Muscle layer of colon (tissue), 2 donors: ENCODE results near the gene DDIAS.

Source experiments
- H3K27ac ChIP-seq: one replicate; pipeline ENCODE4 v1.7.0; 2013; ENCODE audit warnings: low read depth, mild to moderate bottlenecking, low read length, moderate library complexity
- H3K27me3 ChIP-seq, 2 donors: one replicate each; pipeline ENCODE4 v1.7.0; 2013; ENCODE audit warnings: low read length in 2 of 2, mild to moderate bottlenecking in 2 of 2; ENCODE audit not compliant: insufficient read depth in 2 of 2, control insufficient read depth in 1 of 2
- H3K36me3 ChIP-seq: one replicate; pipeline ENCODE4 v1.7.0; 2013; ENCODE audit warnings: mild to moderate bottlenecking, low read length; ENCODE audit not compliant: insufficient read depth
- H3K4me1 ChIP-seq: one replicate; pipeline ENCODE4 v1.7.0; 2013; ENCODE audit warnings: mild to moderate bottlenecking, low read length; ENCODE audit not compliant: insufficient read depth
- H3K4me3 ChIP-seq, 2 donors: one replicate each; pipeline ENCODE4 v1.7.0; 2013; ENCODE audit warnings: low read length in 2 of 2, low read depth in 1 of 2, mild to moderate bottlenecking in 1 of 2, moderate library complexity in 1 of 2
- H3K9ac ChIP-seq: one replicate; pipeline ENCODE4 v1.7.0; 2013; ENCODE audit warnings: low read length
- H3K9me3 ChIP-seq: one replicate; pipeline ENCODE4 v1.7.0; 2013; ENCODE audit warnings: mild to moderate bottlenecking, low read length
- donor health status: abdominal sarcoma.
- donor health status: Adenocarcinoma of cecum.

Gene DDIAS

DNA sequence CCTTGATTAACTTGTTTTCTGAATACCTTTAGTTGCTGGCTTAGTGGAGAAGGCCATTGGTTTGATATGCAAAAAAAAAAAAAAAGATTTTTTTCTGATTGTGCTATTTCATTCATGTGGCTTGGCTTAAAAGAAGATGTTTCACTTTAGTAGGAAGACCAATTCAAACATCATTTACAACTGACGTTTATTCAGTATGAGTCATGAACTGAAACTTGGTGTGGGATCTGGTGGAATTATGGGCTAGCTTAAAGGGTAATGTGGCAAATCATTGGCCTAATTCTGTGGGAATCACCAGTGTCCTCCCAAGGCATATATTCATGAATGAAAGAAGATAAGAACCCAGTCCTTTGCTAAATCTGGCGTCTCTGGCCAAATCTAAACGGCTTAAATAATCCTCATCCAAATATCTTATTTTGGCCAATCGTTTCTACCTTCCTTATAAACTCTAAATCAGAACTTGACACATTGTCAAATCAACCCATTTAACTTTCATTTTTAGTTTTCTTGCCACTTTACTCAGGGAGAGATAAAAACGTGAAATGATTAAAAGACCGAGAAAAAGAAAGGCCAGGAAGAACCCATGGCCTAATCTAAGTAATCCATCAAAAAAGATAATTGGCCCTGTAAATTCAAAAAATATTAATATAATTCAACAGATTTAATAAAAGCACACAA, 77.0 kb downstream of the DDIAS start:
- peaks cover 7% of the 10 kb centered on the region for H3K4me1 ChIP-seq
- no peak overlapping the region for H3K9ac ChIP-seq
- no peaks in the 10 kb centered on the region for H3K9me3 ChIP-seq
- no peaks in the 10 kb centered on the region for H3K27me3 ChIP-seq
- H3K27ac ChIP-seq: no peak overlapping the region
- H3K4me3 ChIP-seq: no peak overlapping the region
- peaks cover 9% of the 10 kb centered on the region for H3K36me3 ChIP-seq

DNA sequence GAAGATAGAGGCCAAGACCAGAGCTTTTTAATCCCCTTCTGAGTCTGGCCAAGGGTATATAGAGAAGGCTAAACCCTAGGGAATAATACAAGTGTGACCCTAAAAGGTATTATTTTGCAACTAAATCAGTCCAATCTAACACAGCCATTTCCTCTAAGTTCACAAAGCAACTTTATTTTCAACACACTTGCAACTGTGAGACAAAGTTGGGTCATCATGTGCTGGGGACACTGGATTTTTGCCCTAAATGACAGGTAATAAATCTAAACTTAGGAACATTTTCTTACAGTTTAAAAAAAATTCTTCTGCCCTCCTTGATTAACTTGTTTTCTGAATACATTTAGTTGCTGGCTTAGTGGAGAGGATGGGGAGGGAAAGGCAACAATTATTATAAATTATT, 78.3 kb downstream of the DDIAS start:
- Histone ChIP-seq H3K27me3 (no peaks in the 10 kb centered on the region), H3K9me3 (no peaks in the 10 kb centered on the region), H3K36me3 (peaks cover 18% of the 10 kb centered on the region), H3K4me3 (no peak overlapping the region), H3K9ac (no peak overlapping the region), H3K4me1 (peaks cover 7% of the 10 kb centered on the region), H3K27ac (no peak overlapping the region)

DNA sequence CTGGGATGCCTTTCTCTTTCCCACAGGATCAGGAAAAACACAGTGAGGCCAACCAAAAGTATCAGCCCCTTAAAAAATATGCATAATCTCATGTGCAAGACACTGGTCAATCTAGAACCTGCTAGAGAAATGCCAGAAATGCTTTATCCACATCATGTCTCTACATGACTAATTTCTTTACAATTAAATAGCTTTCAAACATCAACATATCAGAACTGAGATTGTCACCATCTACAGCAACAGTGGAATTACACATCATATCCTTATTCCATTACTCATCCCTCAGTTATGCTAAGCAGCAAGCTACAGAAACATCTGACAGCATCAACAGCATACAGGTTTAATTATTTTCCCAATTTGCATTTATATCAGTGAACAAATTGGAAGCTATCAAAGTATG, 78.8 kb downstream of the DDIAS start:
- no peaks in the 10 kb centered on the region for H3K27me3 ChIP-seq
- H3K9me3 ChIP-seq: no peaks in the 10 kb centered on the region
- peaks cover 7% of the 10 kb centered on the region for H3K4me1 ChIP-seq
- no peak overlapping the region for H3K27ac ChIP-seq
- peaks cover 18% of the 10 kb centered on the region for H3K36me3 ChIP-seq
- no peak overlapping the region for H3K9ac ChIP-seq
- H3K4me3 ChIP-seq: no peak overlapping the region

DNA sequence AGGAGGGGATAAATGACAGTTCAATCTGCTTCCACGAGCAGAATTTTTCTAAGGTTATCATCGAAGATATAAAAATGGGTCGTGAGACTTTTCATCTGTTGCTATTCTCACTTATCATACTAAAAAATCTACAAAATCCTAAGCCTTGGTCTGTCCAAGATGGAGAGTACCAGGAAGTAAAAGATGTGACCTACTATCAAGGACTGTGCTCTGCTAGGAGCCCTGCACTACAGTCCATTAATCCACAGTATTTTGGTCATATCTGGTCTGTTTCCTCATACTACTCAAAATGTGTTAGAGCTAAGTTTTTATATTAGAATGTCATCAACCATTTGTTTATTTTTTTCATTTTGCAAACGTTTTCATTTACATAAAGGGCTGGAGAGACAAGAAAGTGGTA, 79.4 kb downstream of the DDIAS start:
- no peak overlapping the region for H3K4me3 ChIP-seq
- H3K27me3 ChIP-seq: no peaks in the 10 kb centered on the region
- H3K9ac ChIP-seq: no peak overlapping the region
- H3K9me3 ChIP-seq: no peaks in the 10 kb centered on the region
- H3K4me1 ChIP-seq: peaks cover 7% of the 10 kb centered on the region
- no peak overlapping the region for H3K27ac ChIP-seq
- H3K36me3 ChIP-seq: peaks cover 21% of the 10 kb centered on the region

DNA sequence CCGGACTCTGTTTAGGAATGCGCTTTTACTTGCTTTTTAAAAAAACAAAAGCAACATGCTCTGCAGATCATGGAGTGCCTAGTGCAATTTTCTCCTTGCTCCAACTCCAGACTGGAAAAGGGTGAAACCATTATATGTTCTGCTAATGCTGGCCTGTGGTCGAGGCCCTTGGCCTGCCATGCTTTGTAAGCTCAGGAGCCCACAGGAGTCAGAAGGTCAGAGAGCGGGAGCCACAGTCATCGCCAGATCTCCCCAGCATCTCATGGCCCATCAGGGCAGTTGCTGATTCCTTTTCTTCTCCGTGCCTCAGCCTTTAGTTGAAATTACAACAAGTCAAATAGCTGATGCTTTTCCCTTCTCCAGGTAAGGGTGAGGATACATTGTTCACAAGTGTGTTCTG, 80.3 kb downstream of the DDIAS start:
- peaks cover 7% of the 10 kb centered on the region for H3K4me1 ChIP-seq
- no peaks in the 10 kb centered on the region for H3K9me3 ChIP-seq
- no peak overlapping the region for H3K4me3 ChIP-seq
- H3K9ac ChIP-seq: no peak overlapping the region
- H3K27ac ChIP-seq: no peak overlapping the region
- peaks cover 29% of the 10 kb centered on the region for H3K36me3 ChIP-seq
- H3K27me3 ChIP-seq: no peaks in the 10 kb centered on the region
